Neural progenitor cell (in vitro differentiated cells): ENCODE results near the gene PMIS2. TPM values are rescaled to one million over a fixed set of nuclear protein-coding genes. Genes with fewer than 3 reads are reported as not detected.
A peak's percentile ranks its signal among the peaks of the same experiment; 100 is the strongest.

Experiments
- DNase-seq: peaks from one replicate; pipeline ENCODE4 v3.0.0-alpha.2; 2016; ENCODE audit warnings: low spot score
- H2AFZ ChIP-seq: fragments of 200-600 bp; sonication (generic); replicated peaks from 2 replicates; pipeline ENCODE4 v1.6.1; 2016; ENCODE audit warnings: antibody characterized with exemption
- H3F3A ChIP-seq: fragments of 200-600 bp; sonication (generic); 2 replicates; pipeline ENCODE4 v1.6.1; 2016; ENCODE audit warnings: antibody characterized with exemption, low read depth
- H3K27ac ChIP-seq: fragments of 200-600 bp; sonication (generic); 2 replicates; pipeline ENCODE4 v1.5.1; 2016; ENCODE audit warnings: mild to moderate bottlenecking
- H3K27me3 ChIP-seq: fragments of 200-600 bp; sonication (generic); 2 replicates; pipeline ENCODE4 v1.6.1; 2016; ENCODE audit warnings: mild to moderate bottlenecking, moderate library complexity
- H3K36me3 ChIP-seq: fragments of 200-600 bp; sonication (generic); 2 replicates; pipeline ENCODE4 v1.5.1; 2016
- H3K4me1 ChIP-seq: fragments of 200-600 bp; sonication (generic); 2 replicates; pipeline ENCODE4 v1.6.1; 2016; ENCODE audit warnings: mixed run types
- H3K4me2 ChIP-seq: fragments of 200-600 bp; sonication (generic); 2 replicates; pipeline ENCODE4 v1.6.1; 2016
- H3K4me3 ChIP-seq: fragments of 200-600 bp; sonication (generic); 2 replicates; pipeline ENCODE4 v1.5.1; 2016
- H3K79me2 ChIP-seq: fragments of 200-600 bp; sonication (generic); 2 replicates; pipeline ENCODE4 v1.6.1; 2016; ENCODE audit warnings: low read depth
- H3K9ac ChIP-seq: fragments of 200-600 bp; sonication (generic); 2 replicates; pipeline ENCODE4 v1.6.1; 2016
- H3K9me3 ChIP-seq: fragments of 200-600 bp; sonication (generic); 2 replicates; pipeline ENCODE4 v1.5.1; 2016; ENCODE audit warnings: low read depth
- H4K20me1 ChIP-seq: fragments of 200-600 bp; sonication (generic); 2 replicates; pipeline ENCODE4 v1.6.1; 2016; ENCODE audit warnings: low read depth
- H3K27ac Mint-ChIP-seq: 3 replicates; pipeline ENCODE4 v1.8.0; 2021; ENCODE audit warnings: mixed read lengths
- H3K27me3 Mint-ChIP-seq: 2 replicates; pipeline ENCODE4 v1.8.0; 2022; ENCODE audit warnings: low read depth, mild to moderate bottlenecking, inconsistent platforms, moderate library complexity, mixed read lengths; ENCODE audit not compliant: insufficient read depth
- H3K36me3 Mint-ChIP-seq: 3 replicates; pipeline ENCODE4 v1.8.0; 2021; ENCODE audit warnings: mixed read lengths
- H3K4me1 Mint-ChIP-seq: 3 replicates; pipeline ENCODE4 v1.8.0; 2021; ENCODE audit warnings: mixed read lengths
- H3K4me3 Mint-ChIP-seq: 3 replicates; pipeline ENCODE4 v1.8.0; 2021; ENCODE audit warnings: mild to moderate bottlenecking, moderate library complexity, mixed read lengths
- H3K9me3 Mint-ChIP-seq: 3 replicates; pipeline ENCODE4 v1.8.0; 2020; ENCODE audit warnings: mixed read lengths
- EZH2 ChIP-seq: fragments of 200-600 bp; sonication (generic); IDR thresholded peaks from 2 replicates; pipeline ENCODE4 v1.6.1; 2017; ENCODE audit warnings: antibody characterized with exemption, mild to moderate bottlenecking, moderate library complexity
- EZH2phosphoT487 ChIP-seq: fragments of 200-600 bp; sonication (generic); IDR thresholded peaks from 2 replicates; pipeline ENCODE4 v1.6.1; 2017; ENCODE audit warnings: antibody characterized with exemption
- total RNA-seq: library from RNA; depleted of rRNA; stranded (reverse); fragments of >200 nt; gene quantifications from 2 replicates; pipeline ENCODE4 v1.2.3, GENCODE V29; 2015; ENCODE audit warnings: low replicate concordance
- TF ChIP-seq, protein P1 (sequence below): fragments of 200-600 bp; sonication (generic); IDR thresholded peaks from 2 replicates; pipeline ENCODE4 v1.5.1; 2017; ENCODE audit warnings: antibody characterized with exemption, mild to moderate bottlenecking

The PMIS2 gene
- total RNA-seq, 1 donor from 2014 or later, result not detected

DNA sequence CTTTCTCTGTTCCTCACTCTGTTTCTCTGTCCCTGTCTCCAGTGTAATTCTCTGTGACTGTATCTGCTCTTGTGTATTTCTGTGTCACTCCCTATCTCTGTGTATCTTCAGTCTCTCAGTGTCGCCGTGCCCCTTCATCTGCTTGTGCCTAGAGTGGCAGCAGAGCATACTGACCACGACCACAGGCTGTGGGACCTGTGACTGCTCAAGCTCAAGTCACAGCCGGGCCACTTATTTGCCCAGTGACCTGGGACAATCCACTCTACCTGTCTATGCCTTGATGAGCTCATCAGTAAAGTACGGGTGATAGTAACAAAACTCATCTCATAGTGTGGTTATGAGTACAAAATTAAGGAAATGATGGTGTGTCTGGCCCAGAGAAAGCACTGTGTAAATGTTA, 31.9 kb upstream of the PMIS2 start:
- H3F3A ChIP-seq, result peaks cover 11% of the 10 kb centered on the region
- H3K79me2 ChIP-seq, result no peaks in the 10 kb centered on the region
- no peak for DNase-seq
- no peaks in the 10 kb centered on the region for H3K36me3 ChIP-seq
- H3K4me1 ChIP-seq, result no peaks in the 10 kb centered on the region
- peaks cover 36% of the 10 kb centered on the region for H3K27me3 ChIP-seq
- H3K4me1 Mint-ChIP-seq, result peaks cover 18% of the 10 kb centered on the region
- H2AFZ ChIP-seq, result no peak overlapping the region
- peaks cover 17% of the 10 kb centered on the region for H3K27me3 Mint-ChIP-seq
- no peak overlapping the region for H3K4me3 ChIP-seq
- H4K20me1 ChIP-seq, result peaks cover 7% of the 10 kb centered on the region
- no peak overlapping the region for H3K9ac ChIP-seq
- H3K9me3 ChIP-seq, result no peaks in the 10 kb centered on the region
- no peak overlapping the region for H3K27ac Mint-ChIP-seq
- peaks cover 3% of the 10 kb centered on the region for H3K36me3 Mint-ChIP-seq
- no peak overlapping the region for H3K4me3 Mint-ChIP-seq
- no peak overlapping the region for H3K27ac ChIP-seq
- no peaks in the 10 kb centered on the region for H3K9me3 Mint-ChIP-seq
- no peak for TF ChIP-seq EZH2phosphoT487
- TF ChIP-seq, protein P1, sequence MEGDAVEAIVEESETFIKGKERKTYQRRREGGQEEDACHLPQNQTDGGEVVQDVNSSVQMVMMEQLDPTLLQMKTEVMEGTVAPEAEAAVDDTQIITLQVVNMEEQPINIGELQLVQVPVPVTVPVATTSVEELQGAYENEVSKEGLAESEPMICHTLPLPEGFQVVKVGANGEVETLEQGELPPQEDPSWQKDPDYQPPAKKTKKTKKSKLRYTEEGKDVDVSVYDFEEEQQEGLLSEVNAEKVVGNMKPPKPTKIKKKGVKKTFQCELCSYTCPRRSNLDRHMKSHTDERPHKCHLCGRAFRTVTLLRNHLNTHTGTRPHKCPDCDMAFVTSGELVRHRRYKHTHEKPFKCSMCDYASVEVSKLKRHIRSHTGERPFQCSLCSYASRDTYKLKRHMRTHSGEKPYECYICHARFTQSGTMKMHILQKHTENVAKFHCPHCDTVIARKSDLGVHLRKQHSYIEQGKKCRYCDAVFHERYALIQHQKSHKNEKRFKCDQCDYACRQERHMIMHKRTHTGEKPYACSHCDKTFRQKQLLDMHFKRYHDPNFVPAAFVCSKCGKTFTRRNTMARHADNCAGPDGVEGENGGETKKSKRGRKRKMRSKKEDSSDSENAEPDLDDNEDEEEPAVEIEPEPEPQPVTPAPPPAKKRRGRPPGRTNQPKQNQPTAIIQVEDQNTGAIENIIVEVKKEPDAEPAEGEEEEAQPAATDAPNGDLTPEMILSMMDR, result no peak
- TF ChIP-seq EZH2, result no peak
- no peak overlapping the region for H3K4me2 ChIP-seq

DNA sequence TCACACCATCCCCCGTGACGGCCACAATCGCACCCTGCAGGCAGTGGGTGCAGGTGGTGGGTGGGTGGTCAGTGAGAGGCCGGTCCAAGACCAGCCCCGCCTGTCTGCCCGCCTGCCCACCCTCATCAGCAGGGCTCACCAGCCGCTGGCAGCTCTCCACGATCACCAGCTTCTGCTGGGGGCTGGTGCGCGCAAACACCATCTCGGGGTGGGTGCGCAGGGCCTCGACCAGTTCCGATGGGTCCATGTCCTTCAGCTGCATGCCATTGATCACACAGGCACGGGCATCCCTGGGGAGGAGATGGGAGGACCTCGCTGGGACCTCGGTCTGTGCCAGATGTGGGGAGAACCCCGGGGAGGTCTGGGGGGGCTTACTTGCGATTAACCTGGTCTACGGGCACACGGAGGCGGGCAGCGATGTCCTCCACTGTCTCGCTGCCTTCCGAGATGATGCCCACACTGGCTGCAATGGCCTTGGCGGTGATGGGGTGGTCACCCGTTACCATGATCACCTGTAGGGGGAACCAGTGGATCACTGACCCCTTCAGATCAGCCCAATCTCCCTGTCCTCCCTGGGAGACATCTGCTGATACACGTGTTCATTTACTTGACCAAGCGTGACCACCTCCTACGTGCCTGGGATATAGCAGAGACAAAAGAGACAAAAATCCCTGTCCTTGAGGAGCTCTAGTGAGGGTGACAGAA, 30.5 kb upstream of the PMIS2 start:
- no peaks in the 10 kb centered on the region for H3K4me1 ChIP-seq
- peak; percentile 75 for DNase-seq
- H3K4me1 Mint-ChIP-seq, result peaks cover 15% of the 10 kb centered on the region
- H3F3A ChIP-seq, result peaks cover 11% of the 10 kb centered on the region
- no peak overlapping the region for H2AFZ ChIP-seq
- peaks cover 30% of the 10 kb centered on the region for H3K27me3 Mint-ChIP-seq
- H3K36me3 Mint-ChIP-seq, result no peaks in the 10 kb centered on the region
- no peaks in the 10 kb centered on the region for H3K79me2 ChIP-seq
- no peak for TF ChIP-seq EZH2phosphoT487
- TF ChIP-seq, protein P1, result peak; percentile 57
- H3K27me3 ChIP-seq, result peaks cover 49% of the 10 kb centered on the region
- no peak overlapping the region for H3K27ac ChIP-seq
- H3K36me3 ChIP-seq, result no peaks in the 10 kb centered on the region
- H3K9me3 Mint-ChIP-seq, result no peaks in the 10 kb centered on the region
- no peak overlapping the region for H3K4me2 ChIP-seq
- H3K4me3 Mint-ChIP-seq, result peak overlapping the region; percentile 44
- H3K4me3 ChIP-seq, result no peak overlapping the region
- no peak overlapping the region for H3K9ac ChIP-seq
- no peaks in the 10 kb centered on the region for H3K9me3 ChIP-seq
- H4K20me1 ChIP-seq, result no peaks in the 10 kb centered on the region
- peak overlapping the region; percentile 3 for H3K27ac Mint-ChIP-seq

DNA sequence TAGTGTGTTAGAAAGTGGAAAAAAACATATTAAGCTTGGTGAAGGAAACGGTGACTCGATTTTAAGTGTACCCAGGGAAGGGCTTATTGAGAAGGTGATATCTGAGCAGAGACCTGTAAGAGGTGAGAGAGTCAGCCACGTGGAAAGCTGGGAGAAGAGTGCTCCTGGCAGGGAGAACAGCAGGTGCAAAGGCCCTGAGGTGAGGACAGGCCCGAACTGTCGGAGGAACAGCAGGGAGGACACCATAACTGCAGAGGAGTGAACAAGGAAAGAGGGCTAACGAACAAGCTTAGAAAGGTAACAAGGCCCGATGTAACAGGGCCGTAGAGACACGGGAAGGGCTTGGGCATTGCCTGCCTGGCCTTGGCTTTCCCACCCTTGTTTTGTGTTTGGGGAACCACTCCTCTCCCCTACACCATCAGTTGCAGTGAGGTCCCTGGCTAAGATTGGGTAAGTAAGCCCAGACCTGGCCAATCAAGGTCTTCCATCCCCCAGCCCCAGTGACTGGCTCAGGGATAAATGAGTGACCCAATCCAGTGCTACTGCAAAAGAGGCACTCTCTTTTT, 29.9 kb upstream of the PMIS2 start:
- Histone ChIP-seq H3K9ac (no peak overlapping the region), H3K4me1 (no peaks in the 10 kb centered on the region), H3K79me2 (no peaks in the 10 kb centered on the region), H3K4me2 (no peak overlapping the region), H3K27me3 (peaks cover 56% of the 10 kb centered on the region), H3K36me3 (no peaks in the 10 kb centered on the region), H4K20me1 (no peaks in the 10 kb centered on the region), H3F3A (peaks cover 11% of the 10 kb centered on the region), H3K27ac (no peak overlapping the region), H3K4me3 (no peak overlapping the region), H3K9me3 (no peaks in the 10 kb centered on the region), H2AFZ (no peak overlapping the region)
- H3K36me3 Mint-ChIP-seq, result no peaks in the 10 kb centered on the region
- no peak for TF ChIP-seq EZH2phosphoT487
- TF ChIP-seq EZH2, result no peak
- TF ChIP-seq, protein P1, result no peak
- no peak for DNase-seq
- H3K27ac Mint-ChIP-seq, result peak overlapping the region; percentile 3
- peaks cover 35% of the 10 kb centered on the region for H3K27me3 Mint-ChIP-seq
- peak overlapping the region; percentile 60 for H3K4me3 Mint-ChIP-seq
- peaks cover 11% of the 10 kb centered on the region for H3K4me1 Mint-ChIP-seq
- no peaks in the 10 kb centered on the region for H3K9me3 Mint-ChIP-seq
